GM19397 (cell line): ENCODE results near the gene TMPRSS15.

Experiments
- ATAC-seq: cut with Tn5 transposase; IDR thresholded peaks from one replicate; pipeline ENCODE4 v1.9.1; 2021; ENCODE audit warnings: mild to moderate bottlenecking, moderate library complexity; ENCODE audit not compliant: unreplicated experiment

Gene TMPRSS15

GRCh38 chr21:18248171-18248570 is 155.4 kb downstream of the TMPRSS15 start:
- no peak for ATAC-seq

GRCh38 chr21:18245464-18245967 is 158.1 kb downstream of the TMPRSS15 start:
- ATAC-seq = no peak

DNA sequence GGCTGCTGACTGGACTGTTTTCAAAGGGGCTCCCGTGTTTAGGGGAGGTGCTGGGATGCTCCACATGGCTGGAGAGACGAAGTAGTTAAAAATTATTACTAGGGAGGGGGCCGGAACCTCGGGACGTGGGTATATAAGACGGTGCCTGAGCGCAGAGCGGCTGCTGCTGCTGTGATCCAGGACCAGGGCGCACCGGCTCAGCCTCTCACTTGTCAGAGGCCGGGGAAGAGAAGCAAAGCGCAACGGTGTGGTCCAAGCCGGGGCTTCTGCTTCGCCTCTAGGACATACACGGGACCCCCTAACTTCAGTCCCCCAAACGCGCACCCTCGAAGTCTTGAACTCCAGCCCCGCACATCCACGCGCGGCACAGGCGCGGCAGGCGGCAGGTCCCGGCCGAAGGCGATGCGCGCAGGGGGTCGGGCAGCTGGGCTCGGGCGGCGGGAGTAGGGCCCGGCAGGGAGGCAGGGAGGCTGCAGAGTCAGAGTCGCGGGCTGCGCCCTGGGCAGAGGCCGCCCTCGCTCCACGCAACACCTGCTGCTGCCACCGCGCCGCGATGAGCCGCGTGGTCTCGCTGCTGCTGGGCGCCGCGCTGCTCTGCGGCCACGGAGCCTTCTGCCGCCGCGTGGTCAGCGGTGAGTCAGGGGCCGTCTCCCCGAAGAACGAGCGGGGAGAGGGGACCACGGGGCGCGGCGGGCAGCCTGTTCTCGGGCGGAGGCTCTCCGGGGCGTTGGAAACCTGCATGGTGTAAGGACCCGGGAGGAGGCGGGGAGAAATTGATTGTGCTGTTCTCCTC is 158.7 kb downstream of the TMPRSS15 start, which contains the start of gene CHODL:
TSS of gene CHODL (plus strand) at position 163 of the 793 bp plus-strand sequence. CDS start at position 554, 391 bp downstream.
- ATAC-seq = no peak

GRCh38 chr21:18235545-18235944 is 168.0 kb downstream of the TMPRSS15 start:
- no peak for ATAC-seq

DNA sequence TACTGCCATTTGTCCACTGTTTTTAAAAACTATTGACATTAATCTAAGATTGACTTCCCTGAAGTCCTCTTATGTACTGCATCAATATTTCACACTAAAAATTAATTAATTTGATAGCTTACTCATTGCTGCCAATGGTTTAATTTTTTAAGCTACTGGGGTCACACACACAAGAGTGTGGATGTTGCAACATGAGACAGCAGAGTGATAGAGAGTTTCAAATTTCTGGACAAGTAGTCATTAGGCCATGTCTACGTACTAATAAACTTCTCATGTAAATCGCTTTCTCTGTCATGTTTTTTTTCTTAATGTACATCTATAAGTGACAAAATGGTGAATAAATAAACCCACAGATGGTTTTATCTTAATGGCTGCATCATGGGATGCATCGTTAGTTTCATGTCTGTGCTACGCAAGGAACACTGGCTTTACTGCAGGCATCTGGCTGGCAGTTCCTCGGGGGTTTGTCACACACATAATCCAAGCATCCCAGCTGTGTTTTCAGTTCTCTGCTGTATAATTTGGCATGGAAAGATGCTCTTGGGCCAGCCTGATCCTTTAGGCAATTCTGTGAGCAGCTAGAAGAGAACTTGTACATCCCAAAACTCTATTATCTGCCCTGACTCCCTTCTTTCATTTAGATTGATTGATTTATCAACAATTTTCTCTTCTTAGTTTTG is 175.4 kb downstream of the TMPRSS15 start:
- ATAC-seq = no peak

DNA sequence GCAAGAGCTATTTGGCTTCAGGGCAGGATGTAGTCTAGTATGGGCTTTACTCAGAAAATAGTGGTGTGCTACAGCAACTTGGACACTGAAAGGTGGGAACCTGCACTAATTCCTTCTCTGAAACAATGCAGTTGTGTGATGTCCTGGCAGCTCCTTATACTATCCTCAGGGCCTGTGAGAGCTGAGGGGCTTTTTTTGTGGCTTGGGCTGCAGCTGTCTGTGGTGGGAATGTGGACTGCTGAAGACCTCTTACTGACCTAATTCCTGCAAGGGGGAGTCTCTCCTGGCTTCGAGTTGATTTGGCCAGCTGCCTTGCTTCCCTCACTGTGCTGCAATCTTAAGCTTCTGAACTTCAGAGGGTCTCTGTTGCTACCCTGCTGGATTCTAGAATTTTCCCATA is 181.2 kb downstream of the TMPRSS15 start:
- ATAC-seq = no peak

DNA sequence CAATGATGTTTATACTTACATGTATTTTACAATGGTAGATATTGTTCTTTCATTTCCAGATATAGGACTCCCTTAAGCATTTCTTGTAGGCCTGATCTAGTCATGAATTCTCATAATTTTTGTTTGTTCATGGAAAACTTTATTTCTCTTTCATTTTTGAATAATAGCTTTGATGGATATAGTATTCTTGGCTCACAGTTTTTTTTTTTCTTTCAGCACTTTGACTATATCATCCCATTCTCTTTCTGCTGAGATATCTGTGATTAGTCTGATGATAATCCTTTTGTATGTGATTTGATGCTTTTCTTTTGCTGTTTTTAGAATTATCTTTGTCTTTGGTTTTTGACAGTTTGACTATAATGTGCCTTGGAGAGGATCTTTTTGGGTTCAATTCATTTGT is 183.1 kb downstream of the TMPRSS15 start:
- no peak for ATAC-seq
